ENCODE data around the gene ST3GAL2. TPM values are rescaled to one million over a fixed set of nuclear protein-coding genes. Genes with fewer than 3 reads are reported as not detected.

ST3GAL2 gene
- total and polyA plus RNA-seq, 9 donors = 6.2 to 49.7 (median 23.4) TPM

- H3K9me3 ChIP-seq = no peaks in the 10 kb centered on the region
- H3K36me3 ChIP-seq = no peaks in the 10 kb centered on the region
- WGBS, 3 donors = 81 to 85% (median 85%) methylated on average over 6 of the region's 6 CpGs
- H3K27me3 ChIP-seq = no peaks in the 10 kb centered on the region
- no peak for DNase-seq
- peaks cover 33% of the 10 kb centered on the region for H3K4me1 ChIP-seq (ENCODE audit: insufficient read depth)
- H3K4me3 ChIP-seq = no peak overlapping the region
- TF ChIP-seq POLR2A (IDR thresholded peaks at IDR 0.05) = no peak
- TF ChIP-seq EP300 (IDR thresholded peaks at IDR 0.05) = no peak
- TF ChIP-seq CTCF (IDR thresholded peaks at IDR 0.05) = no peak
- intact Hi-C loops (cut with DNase I) = loop anchor here in 2 of 4 donors (5.0 kb wide), 2 partner anchors 42 to 52 kb away; no protein-coding TSS in a partner anchor
- H3K27ac ChIP-seq = no peak overlapping the region
These were observed 4.2 kb downstream of the ST3GAL2 start for GRCh38 chr16:70434484-70435260.

- Histone ChIP-seq H3K27ac (no peak overlapping the region), H3K27me3 (no peaks in the 10 kb centered on the region), H3K4me1 (ENCODE audit: insufficient read depth) (peaks cover 38% of the 10 kb centered on the region), H3K36me3 (no peaks in the 10 kb centered on the region), H3K9me3 (no peaks in the 10 kb centered on the region), H3K4me3 (no peak overlapping the region)
- intact Hi-C loops (cut with DNase I) = no loop called here
- 27 to 35% (median 29%) methylated on average over 5 of the region's 5 CpGs for WGBS, 3 donors
- TF ChIP-seq POLR2A (IDR thresholded peaks at IDR 0.05) (no peak), CTCF (IDR thresholded peaks at IDR 0.05) (no peak)
- DNase-seq = peak in 2 of 5 donors; percentile 40 to 60
These were observed 5.3 kb downstream of the ST3GAL2 start for GRCh38 chr16:70433458-70434103.

GRCh38 chr16:70432723-70433457 lies 6.0 kb downstream of the ST3GAL2 start:
- Histone ChIP-seq H3K27me3 (no peaks in the 10 kb centered on the region), H3K4me3 (no peak overlapping the region), H3K9me3 (no peaks in the 10 kb centered on the region), H3K4me1 (ENCODE audit: insufficient read depth) (peaks cover 45% of the 10 kb centered on the region), H3K36me3 (no peaks in the 10 kb centered on the region), H3K27ac (no peak overlapping the region)
- intact Hi-C loops (cut with DNase I) = no loop called here
- 47 to 61% (median 51%) methylated on average over 12 of the region's 12 CpGs for WGBS, 3 donors
- DNase-seq = peak in 1 of 5 donors; percentile 29
- TF ChIP-seq CTCF (IDR thresholded peaks at IDR 0.05) (no peak), POLR2A (IDR thresholded peaks at IDR 0.05) (no peak), EP300 (IDR thresholded peaks at IDR 0.05) (no peak)

GRCh38 chr16:70432356-70432722 lies 6.6 kb downstream of the ST3GAL2 start:
- Histone ChIP-seq H3K9me3 (no peaks in the 10 kb centered on the region), H3K4me3 (no peak overlapping the region), H3K27me3 (no peaks in the 10 kb centered on the region), H3K4me1 (ENCODE audit: insufficient read depth) (peaks cover 49% of the 10 kb centered on the region), H3K27ac (no peak overlapping the region), H3K36me3 (no peaks in the 10 kb centered on the region)
- no peak for DNase-seq
- WGBS, 3 donors = 43 to 56% (median 52%) methylated on average over 3 of the region's 3 CpGs
- intact Hi-C loops (cut with DNase I) = no loop called here
- TF ChIP-seq EP300 (IDR thresholded peaks at IDR 0.05) = no peak
- no peak for TF ChIP-seq POLR2A (IDR thresholded peaks at IDR 0.05)
- no peak for TF ChIP-seq CTCF (IDR thresholded peaks at IDR 0.05)

Measured in ovary (tissue), 9 donors.